GM04504 (cell line): ENCODE data around the gene CTBS.
"Not testable (repeated sequence)": the region's sequence is repeated elsewhere in the genome, so short reads cannot be mapped to it uniquely, and the experiment has no call there.

Experiments used
- DNase-seq: peaks from one replicate; pipeline ENCODE4 v3.0.0-alpha.2; 2012; ENCODE audit warnings: low read depth

Gene CTBS

DNA sequence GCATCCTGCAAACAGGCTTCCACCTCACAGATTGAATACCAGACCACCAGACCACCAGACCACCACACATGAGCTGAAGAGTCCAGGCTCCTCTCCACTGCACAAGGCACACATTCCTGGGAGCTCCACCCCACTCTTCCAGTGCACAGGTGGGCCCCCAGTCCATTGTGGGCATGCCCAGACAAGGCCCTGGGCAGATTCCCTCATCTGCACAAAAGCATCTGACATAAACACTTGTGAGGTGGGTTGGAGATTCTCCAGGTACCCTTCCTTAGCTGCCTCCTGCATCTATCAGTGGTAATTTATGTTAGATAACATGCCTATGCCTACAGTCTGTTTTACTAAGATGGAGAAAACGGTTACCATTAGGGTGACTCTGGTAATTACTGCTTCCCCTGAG is 11.6 kb upstream of the CTBS start:
- DNase-seq: no peak

DNA sequence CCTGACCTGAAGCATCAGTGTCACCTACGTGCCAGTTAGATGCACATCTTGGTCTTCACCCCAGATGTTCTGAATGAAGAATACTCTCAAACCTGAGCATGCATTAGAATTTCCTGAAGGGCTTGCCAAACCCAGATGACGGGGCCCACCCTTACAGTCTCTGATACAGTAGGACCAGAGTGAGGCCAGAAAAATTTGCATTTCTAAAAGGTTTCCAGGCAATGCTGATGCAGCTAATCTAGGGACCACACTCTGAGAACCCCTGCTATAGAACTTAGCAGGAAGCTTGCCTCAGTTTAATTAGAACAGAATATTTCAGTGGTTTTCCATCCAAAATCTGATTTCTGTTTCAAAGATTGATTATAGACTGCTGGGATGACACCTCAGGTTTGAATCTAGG is 9.9 kb upstream of the CTBS start:
- no peak for DNase-seq

DNA sequence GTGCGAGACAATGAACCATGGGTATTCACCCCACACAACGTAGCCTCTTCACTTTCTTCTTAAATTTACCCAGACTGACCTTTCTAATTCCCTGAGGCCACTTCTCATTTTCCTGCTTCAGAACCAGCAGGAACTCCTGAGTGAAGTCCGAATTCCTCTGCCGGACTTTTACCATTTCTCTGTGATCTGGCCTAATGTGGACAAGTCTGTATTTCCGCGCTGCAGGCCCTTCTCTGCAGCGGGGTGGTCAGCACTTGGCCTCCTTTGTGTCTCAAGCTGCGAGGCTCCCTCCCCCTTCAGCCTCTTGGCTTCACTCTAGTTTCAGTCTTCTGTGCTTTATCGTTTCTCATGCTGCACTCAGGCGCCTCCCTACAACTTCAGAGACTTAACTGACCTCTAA is 9.4 kb upstream of the CTBS start:
- no peak for DNase-seq

DNA sequence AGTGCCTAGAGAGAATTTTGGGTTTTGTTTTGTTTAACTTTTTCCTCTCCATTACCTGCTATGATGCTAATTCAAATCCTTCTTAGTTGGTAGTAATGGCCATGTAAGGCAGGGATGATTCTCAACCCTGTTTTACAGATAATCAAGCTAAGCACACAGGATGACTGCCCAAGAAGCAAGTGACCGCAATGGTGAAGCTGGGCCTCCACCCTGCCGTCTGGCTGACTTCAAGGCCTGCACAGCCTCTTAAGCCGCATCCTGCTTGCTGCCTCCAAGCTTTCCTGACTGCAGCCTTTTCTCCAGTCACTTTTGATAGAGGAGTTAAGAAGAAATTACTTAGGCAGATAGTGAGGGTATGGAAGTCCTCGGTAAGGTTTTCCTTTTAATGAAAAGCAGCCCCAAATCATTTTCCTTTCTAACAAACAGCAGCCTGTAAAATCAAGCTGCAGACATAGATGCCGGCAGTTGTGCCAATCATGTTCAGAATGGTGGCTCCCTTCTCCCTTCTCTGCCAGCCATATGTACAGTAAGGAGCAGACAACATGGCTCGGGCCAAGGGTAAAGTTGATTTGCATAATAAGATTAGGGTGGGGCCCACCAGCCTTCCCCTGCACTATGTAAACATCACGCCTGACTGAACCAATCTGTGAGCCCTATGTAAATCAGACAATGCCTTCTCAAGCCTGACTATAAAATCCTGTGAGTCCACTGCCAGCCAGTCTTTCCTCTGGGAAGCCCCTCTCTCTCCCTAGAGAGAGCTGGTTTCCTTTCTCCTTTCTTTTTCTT is 8.8 kb upstream of the CTBS start:
- DNase-seq: no peak

DNA sequence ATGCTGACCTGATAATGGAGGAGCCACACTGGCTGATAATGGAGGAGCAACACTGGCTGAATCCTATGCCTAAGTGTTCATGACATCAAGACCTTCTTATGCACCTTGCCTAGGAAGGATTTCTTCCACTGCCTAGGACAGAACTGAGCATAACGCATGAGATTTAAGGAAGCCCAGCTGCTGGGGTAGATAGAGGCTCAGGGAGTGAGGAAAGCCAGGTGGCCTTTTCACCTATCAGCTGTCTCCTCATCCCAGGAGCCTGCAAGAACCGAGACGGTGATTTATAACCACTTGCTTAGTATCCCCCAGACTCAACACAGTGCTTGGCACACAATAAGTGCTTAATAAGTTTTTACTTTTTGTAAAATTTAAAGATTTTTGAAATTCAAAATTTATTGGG is 7.4 kb upstream of the CTBS start:
- DNase-seq: no peak

DNA sequence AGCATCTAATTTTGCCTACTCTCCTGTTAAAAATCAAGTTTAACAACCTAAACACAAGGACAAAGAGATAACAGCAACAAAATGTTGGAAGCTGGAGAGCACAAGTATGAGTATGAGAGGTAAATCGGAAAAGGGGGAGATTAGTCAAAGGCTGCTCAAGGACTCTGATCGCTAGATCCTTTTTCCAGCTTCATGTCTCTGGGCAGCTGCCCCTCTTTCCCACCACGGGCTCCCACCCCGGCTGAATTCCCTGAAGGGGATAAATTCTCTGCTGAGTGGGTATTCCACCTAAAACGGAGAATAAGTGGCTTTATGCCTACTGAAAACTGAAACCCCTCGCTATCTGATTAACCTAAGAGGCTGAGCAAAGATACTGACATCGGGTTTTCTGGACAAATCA is 696 bp upstream of the CTBS start:
- no peak for DNase-seq

DNA sequence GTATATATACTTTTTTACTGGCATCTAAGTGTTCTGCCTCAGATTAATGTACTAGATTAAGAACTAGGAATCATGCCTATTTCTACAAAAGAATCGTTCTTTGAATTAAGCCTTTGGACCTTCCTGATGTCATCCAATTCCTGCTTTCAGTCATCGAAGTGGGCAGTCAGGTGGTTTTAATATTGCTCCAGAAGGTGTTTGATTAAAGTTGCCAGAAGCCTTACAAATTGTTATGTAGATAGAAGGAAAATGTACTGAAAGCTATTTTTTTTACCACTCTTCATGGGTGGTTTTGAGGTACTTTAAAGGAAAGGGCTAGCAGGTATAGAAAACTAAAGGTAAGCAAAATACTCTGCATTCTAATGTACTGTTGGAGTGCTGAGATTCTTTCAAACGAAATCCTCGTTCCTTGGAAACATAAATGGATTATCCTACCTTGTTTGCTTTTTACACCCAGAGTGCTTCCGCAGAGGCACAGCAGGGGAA is 716 bp downstream of the CTBS start:
- DNase-seq: no peak

DNA sequence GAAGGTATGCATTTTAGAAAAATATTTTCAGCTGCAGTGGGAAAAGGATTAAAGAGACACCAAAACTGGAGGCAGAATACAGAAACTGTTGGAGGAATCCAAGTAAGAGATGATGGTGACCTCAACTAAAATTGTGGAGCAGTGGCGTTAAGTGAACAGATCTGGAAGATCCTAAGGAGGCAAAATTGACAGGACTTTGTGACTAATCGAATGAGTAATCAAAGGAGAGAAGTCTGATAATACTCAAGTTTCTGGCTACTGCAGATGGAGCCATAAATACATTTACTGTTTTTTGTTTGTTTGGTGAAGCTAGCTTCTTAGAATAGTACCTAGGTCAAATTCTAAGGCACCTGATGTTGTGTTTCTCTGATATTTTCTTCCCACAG is 3.1 kb downstream of the CTBS start:
- DNase-seq: no peak

DNA sequence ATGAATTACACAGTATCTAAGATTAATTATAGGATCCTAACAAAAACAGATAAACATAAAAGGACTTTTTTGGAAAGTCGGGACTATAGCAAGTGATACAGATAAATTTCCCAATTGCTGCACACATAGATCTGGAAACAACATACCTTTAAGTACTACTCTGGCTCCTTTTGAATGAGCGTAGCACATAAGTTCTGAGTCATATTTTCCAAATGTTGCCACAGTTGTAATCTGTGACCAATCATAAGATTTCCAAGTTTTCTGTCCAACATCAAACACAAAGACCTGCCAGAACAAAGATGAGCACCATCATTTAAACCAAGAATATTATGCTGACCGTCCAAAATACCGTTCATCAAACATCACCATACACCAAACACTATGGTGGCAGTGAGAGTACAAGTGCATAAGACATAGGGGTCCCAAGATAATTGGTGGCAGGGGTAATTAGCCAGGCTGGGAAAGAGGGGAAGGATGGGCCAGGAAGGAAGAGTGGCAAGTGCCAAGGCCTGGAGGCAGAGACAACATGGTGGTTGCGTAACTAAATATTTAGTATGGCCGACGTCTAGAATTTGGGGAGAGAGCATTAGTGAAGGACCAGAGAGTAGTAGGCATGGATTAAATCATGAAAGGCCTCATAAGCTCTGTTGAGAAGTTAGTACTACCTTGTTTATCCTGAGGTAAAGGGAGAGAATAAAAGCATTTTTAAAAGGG is 3.6 kb downstream of the CTBS start:
- DNase-seq: no peak

DNA sequence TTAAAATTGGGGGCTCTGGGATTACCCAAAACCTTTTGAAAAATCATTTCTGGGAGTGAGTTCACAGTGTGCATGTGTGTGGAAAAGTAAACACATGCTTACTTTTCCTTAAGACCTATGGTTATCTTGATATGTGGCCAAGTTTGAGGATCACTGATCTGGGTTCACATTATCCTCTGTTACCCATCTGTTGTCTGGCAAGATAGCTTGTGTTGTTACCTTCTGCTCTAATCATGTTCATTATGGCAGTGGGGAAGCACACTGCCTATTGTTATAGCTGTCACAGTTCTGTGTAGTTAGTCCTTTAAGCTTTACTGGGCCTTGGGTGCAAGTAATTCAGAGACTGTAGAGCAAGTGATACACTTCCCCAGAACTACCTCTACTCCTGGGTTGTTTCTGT is 5.0 kb downstream of the CTBS start:
- DNase-seq: no peak

DNA sequence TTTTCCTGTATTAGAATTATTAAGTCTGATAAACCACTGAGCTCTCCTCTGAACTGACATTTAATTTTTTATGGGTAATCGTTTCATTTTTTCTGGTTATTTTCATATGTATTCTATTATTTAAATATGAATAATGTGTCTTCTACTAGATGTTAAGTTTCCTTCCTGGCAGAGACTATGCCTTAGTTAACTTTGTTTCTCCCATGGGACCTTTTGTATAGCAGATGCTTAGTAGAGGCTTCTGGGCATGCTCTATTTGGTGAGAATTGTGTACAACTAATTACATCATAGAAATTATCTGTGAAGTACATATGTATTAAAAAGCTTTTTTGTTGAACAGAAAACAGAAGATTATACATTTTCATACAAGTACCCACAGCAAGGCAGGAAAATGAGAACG is 23.4 kb downstream of the CTBS start:
- DNase-seq: no peak

DNA sequence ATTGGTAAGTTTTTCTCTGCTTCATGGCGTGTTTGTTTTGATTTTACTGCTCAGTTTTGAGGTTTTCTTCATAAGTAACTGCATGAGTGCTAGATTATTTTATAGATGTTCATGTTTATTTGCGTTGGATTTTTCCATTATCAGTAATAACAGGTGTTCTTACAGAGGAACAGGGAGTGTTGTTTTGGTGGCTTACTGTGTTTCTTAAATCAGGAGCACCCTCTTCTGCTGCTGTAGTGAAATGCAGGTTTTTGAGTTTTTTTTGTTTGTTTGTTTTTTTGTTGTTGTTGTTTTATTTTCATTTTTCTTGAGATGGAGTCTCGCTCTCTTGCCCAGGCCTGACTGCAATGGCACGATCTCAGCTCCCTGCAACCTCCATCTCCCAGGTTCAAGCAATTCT is 32.6 kb downstream of the CTBS start:
- no peak for DNase-seq

DNA sequence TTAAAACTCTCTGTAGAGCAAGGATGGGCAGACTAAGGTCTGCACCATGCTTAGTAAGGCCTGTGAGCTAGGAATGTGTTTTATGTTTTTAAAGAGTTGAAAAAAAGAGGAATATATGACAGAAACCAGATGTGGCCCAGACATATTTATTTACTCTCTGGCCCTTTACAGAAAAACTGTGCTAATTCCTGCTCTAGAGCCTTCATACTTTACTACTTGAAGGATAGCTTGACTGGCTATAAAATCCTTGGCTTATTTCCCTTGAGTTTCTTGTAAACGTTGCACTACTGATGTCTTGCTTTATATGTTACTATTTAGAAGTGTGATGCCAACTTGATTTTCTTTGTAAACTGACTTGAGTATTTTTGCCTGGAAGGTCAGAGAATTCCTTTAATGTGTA is 33.5 kb downstream of the CTBS start:
- DNase-seq: peak; percentile 42

DNA sequence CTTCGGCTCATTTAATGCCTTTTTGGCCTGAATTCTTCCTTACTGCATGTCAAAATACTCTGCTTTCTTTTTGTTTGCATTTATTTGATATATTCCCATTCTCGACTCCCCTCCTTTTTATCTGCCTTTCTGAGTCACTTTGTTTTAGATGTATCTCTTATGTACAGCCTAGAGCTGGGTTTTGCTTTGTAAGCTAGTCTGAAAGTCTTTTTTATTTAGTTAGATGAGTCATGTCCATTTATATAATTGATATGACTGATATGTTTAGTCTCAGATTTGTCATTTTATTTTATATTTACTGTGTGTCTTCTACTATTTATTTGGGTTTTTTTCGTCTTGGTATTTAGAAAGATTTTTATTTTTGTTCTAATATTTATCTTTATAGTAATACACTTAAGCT is 34.3 kb downstream of the CTBS start:
- no peak for DNase-seq

DNA sequence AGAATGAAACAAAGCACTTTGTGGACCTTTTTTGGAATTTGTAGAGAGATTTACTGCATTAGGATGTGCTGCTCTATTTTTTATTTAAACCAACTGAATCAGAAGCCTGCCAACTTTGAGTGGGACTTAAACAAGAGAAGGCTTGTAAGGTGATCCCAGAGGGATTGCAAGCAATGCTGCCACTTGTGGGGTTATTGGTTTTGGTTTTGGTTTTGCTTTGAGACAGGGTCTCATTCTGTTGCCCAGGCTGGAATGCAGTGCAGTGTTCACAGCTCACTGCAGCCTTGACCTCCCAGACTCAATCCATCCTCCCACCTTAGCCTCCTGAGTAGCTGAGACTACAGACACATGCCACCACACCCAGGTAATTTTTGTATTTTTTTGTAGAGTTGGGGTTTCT is 35.6 kb downstream of the CTBS start:
- DNase-seq: no peak

DNA sequence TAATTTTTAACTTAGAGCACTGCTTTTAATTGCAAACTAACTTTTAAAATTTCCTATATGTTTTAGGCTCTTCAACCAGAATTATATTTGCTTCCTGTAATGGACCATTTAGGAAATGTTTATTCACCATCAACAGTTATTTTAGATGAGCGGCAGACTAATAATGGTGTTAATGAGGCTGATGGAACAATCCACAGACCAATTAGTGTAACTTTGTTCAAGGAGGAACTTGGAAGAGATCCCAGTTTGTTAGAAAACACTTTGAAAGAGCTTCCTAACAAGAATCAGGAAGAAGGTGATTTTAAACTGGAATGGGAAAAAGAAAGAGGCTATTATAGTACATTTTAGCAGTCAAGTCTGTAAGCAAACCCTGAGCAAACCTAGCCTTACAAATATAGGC is 48.5 kb downstream of the CTBS start:
- no peak for DNase-seq

DNA sequence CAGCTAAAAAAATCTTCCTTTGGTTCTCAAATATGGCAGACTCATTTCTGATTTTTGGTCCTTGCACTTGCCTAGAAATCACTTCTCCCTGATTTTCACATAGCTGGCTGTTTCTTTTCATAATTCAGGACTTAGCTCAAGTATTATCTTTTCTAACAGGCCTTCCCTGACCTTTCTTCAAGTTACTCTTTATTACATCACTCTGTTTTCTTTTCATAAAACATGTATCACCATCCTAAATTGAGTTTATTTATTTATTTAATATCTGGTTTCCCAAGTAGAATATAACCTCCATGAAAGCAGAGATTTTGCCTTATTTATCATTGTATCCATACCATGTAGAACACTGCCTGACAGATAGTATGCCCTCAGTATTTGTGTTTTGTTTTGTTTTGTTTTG is 49.6 kb downstream of the CTBS start:
- DNase-seq: no peak

DNA sequence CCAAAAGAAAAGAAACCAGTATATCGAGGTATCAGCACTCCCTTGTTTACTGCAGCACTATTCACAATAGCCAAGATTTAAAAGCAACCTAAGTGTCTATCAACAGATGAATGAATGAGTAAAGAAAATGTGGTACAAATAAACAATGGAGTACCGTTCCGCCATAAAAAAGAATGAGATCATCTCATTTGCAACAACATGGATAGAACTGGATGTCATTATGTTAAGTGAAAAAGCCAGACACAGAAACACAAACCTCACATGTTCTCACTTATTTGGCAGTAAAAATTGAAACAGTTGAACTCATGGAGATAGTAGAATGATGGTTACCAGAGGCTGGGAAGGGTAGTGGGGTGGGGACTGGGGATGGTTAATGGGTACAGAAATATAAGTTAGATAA is 63.6 kb downstream of the CTBS start:
- DNase-seq: no peak

DNA sequence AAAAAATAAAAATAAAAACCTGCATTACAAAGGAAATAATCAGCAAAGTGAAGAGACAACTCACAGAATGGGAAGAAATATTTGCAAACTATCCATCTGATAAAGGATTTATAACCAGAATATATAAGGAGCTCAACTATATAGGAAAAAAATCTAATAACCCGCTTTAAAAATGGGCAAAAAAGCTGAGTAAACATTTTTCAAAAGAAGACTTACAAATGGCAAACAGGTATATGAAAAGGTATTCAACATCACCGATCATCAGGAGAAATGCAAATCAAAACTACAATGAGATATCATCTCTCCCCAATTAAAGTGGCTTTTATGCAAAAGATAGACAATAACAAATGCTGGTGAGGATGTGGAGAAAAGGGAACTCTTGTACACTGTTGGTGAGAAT is 64.1 kb downstream of the CTBS start:
- no peak for DNase-seq

DNA sequence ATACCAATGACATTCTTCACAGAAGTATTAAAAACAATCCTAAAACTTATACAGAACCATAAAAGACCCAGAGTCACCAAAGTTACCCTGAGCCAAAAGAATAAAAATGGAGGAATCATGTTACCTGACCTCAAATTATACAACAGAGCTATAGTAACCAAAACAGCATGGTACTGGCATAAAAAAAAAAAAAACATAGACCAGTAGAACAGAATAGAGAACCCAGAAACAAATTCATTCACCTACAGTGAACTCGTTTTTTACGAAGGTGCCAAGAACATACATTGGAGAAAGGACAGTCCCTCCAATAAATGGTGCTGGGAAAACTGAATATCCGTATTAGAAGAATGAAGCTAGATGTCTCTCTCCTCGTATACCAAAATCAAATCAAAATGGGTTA is 65.2 kb downstream of the CTBS start:
- DNase-seq: no peak

DNA sequence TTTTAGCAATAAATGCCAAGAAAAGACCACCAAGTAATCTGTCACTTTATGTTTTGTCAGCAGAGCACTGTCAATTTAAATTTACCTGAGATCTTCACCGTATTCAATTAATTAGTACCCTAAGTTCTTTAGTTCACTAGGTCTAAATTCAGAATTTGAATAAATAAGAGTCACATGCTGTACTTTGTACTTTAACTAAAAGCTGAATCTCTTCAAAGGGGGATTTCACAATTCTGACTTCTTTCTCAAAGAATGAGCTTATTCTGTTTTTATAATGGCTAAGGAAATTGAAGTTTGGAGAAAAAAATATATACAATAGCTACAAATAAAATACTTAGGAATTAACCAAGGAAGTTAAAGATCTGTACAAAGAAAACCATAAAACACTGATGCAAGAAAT is 65.7 kb downstream of the CTBS start:
- DNase-seq: no peak

DNA sequence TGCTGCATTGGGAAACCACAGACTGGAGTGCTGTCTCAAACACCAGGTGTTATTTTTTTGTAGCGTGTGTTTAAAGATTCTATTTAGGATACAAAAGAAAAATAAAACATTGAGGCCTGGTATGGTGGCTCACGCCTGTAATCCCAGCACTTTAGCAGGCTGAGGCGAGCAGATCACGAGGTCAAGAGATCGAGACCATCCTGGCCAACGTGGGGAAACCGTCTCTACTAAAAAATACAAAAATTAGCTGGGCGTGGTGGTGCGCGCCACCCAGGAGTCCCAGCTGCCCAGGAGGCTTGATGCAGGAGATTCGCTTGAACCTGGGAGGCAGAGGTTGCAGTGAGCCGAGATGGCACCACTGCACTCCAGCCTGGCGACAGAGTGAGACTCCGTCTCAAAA is 66.4 kb downstream of the CTBS start:
- DNase-seq: not testable (repeated sequence)

DNA sequence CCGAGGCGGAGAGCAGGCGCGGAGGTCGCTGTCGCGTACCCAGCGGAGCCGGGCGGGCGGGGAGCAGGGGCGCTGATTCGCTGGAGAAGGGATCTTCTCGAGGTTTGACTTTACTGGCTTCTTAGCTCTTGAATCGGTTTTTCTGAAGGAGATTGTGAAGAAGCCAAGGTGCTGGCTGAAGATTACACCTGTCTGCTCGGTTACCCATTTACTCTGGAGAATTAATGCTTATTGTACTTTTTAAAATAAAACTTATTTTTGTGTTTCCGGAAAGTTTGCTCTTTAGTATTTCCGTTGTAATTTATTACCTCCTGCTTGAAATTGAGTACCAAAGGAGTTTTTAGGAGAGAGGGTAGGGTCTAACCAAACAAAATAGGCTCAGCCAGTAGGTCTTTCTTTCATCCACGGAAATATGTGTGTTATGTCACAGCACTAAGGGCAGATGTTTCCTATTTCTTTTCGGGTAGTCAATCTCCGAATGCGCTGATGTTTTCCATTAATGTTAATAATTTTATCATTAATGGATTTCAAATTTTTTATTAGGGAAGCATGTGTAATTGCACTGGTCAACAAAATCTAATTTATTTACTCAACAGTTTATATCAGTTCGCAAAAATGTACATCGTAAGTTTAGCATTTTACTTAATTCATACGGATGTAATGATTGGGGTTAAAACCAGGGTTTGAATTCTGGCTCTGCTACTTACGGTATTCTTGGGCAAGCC is 67.3 kb downstream of the CTBS start:
- DNase-seq: no peak
